ENCODE data around the gene IFNK.
A peak's percentile ranks its signal among the peaks of the same experiment; 100 is the strongest.

IFNK gene

GRCh38 chr9:27572918-27573633 lies 49.0 kb downstream of the IFNK start, which contains the start of gene C9orf72:
Gene C9orf72 (minus strand): TSS chr9:27573481. CDS start chr9:27567120, 6,361 bp downstream.
- Histone ChIP-seq H3K4me3 (IDR thresholded peaks at IDR 0.05; ENCODE audit: insufficient read depth, low read depth, low read length) (no peak within 1 kb of the TSS), H3K79me2 (ENCODE audit: insufficient read depth, low read depth) (no peaks in the 10 kb centered on the region), H3K27me3 (ENCODE audit: insufficient read depth, low read depth) (no peaks in the 10 kb centered on the region), H3K9ac (peak within 1 kb of the TSS; percentile 69), H3K27ac (peak within 1 kb of the TSS; percentile 62), H3K36me3 (ENCODE audit: insufficient read depth) (no peaks in the 10 kb centered on the region), H3K4me2 (peak within 1 kb of the TSS; percentile 82), H3K4me1 (ENCODE audit: low read depth, poor library complexity, severe bottlenecking) (peaks cover 18% of the 10 kb centered on the region), H2AFZ (ENCODE audit: low read depth) (peak within 1 kb of the TSS; percentile 86), H4K20me1 (ENCODE audit: insufficient read depth) (no peaks in the 10 kb centered on the region)
- no peak for TF ChIP-seq CTCF (conservative IDR thresholded peaks at IDR 0.05; ENCODE audit: low read depth, low read length)

GRCh38 chr9:27573634-27574590 lies 49.8 kb downstream of the IFNK start:
- Histone ChIP-seq H3K4me1 (ENCODE audit: low read depth, poor library complexity, severe bottlenecking) (peaks cover 18% of the 10 kb centered on the region), H3K9ac (peak overlapping the region; percentile 69), H2AFZ (ENCODE audit: low read depth) (peak overlapping the region; percentile 86), H4K20me1 (ENCODE audit: insufficient read depth) (no peaks in the 10 kb centered on the region), H3K36me3 (ENCODE audit: insufficient read depth) (no peaks in the 10 kb centered on the region), H3K27ac (peak overlapping the region; percentile 62), H3K79me2 (ENCODE audit: insufficient read depth, low read depth) (no peaks in the 10 kb centered on the region), H3K27me3 (ENCODE audit: insufficient read depth, low read depth) (no peaks in the 10 kb centered on the region), H3K4me2 (peak overlapping the region; percentile 77), H3K4me3 (IDR thresholded peaks at IDR 0.05; ENCODE audit: insufficient read depth, low read depth, low read length) (no peak overlapping the region)
- TF ChIP-seq CTCF (conservative IDR thresholded peaks at IDR 0.05; ENCODE audit: low read depth, low read length), result no peak
